K562 (cell line): ENCODE measurements around the gene CMBL. TPM values are rescaled to one million over a fixed set of nuclear protein-coding genes. Genes with fewer than 3 reads are reported as not detected.

Experiments used
- CEBPB ChIP-seq: fragments of 450-650 bp; IDR thresholded peaks from 2 replicates; pipeline ENCODE4 v1.6.1; 2016; ENCODE audit warnings: missing genetic modification characterization, missing compliant biosample characterization
- ETV5 ChIP-seq: sonication (generic); formaldehyde crosslinking; IDR thresholded peaks from 2 replicates; pipeline ENCODE4 v1.4.0; 2020; ENCODE audit warnings: low read depth, mild to moderate bottlenecking, missing genetic modification reagents
- HSF4 ChIP-seq: fragments of 250-450 bp; sonication (Bioruptor Pico); IDR thresholded peaks from 2 replicates; pipeline ENCODE4 v2.1.2; 2022; ENCODE audit warnings: mild to moderate bottlenecking, moderate library complexity, borderline replicate concordance
- OTX1 ChIP-seq: fragments of 450-650 bp; formaldehyde crosslinking; IDR thresholded peaks from 2 replicates; pipeline ENCODE4 v1.4.0; 2022; ENCODE audit warnings: mild to moderate bottlenecking
- PYGO2 ChIP-seq: fragments of 450-650 bp; IDR thresholded peaks from 2 replicates; pipeline ENCODE4 v1.6.1; 2016; ENCODE audit warnings: mild to moderate bottlenecking, missing genetic modification characterization, moderate library complexity, missing compliant biosample characterization
- SMAD2 ChIP-seq: fragments of 150-350 bp; IDR thresholded peaks from 2 replicates; pipeline ENCODE4 v1.6.1; 2014; ENCODE audit warnings: low read depth, mild to moderate bottlenecking, low read length
- TOE1 ChIP-seq, 2 experiments: fragments of 450-650 bp in 1 of 2; sonication (generic) in 1 of 2; formaldehyde crosslinking in 1 of 2; IDR thresholded peaks; 2 replicates each; pipeline versions ENCODE4 v1.7.1 to v1.8.0; 2016 to 2022; ENCODE audit warnings: borderline replicate concordance in 2 of 2, mild to moderate bottlenecking in 2 of 2, antibody characterized with exemption in 1 of 2, inconsistent platforms in 1 of 2, low read depth in 1 of 2, missing genetic modification reagents in 1 of 2, moderate library complexity in 1 of 2
- ZNF384 ChIP-seq: IDR thresholded peaks from 2 replicates; pipeline ENCODE4 v1.6.1; 2012; ENCODE audit warnings: low read depth, low read length, improper control_type of control experiment
- polyA plus RNA-seq, 8 experiments: library from polyadenylated mRNA; depleted of rRNA in 4 of 8; stranded (reverse) in 5 of 8; unstranded in 3 of 8; fragments of >200 nt; fragmentation: Nextera tagmentation in 2 of 8; fragmentation: Illumina TruSeq in 1 of 8; extraction: Ambion mirVana in 2 of 8; extraction: Trizol in 1 of 8; gene quantifications; 2 replicates each; pipeline versions ENCODE4 v1.2.1 to v1.2.3, GENCODE V29; 2011 to 2014; ENCODE audit warnings: inconsistent platforms in 1 of 8, missing spikeins in 1 of 8
- total RNA-seq, 7 experiments: library from RNA; depleted of rRNA in 6 of 7; stranded (reverse); fragments of >200 nt in 6 of 7; fragmentation: Illumina TruSeq in 2 of 7; extraction: Trizol in 2 of 7; gene quantifications; 2 replicates each; pipeline versions ENCODE4 v1.2.1 to v1.2.3, GENCODE V29; 2011 to 2021; ENCODE audit warnings: low replicate concordance in 1 of 7
- TF ChIP-seq, protein P1 (sequence below): fragments of 450-650 bp; IDR thresholded peaks from 2 replicates; pipeline ENCODE4 v1.6.1; 2016; ENCODE audit warnings: mild to moderate bottlenecking
- TF ChIP-seq, protein P2 (sequence below): fragments of 450-650 bp; IDR thresholded peaks from 2 replicates; pipeline ENCODE4 v1.6.1; 2016; ENCODE audit warnings: mild to moderate bottlenecking, moderate library complexity
- TF ChIP-seq, protein P3 (sequence below): sonication (generic); formaldehyde crosslinking; IDR thresholded peaks from 2 replicates; pipeline ENCODE4 v1.9.0; 2022; ENCODE audit warnings: mild to moderate bottlenecking, missing genetic modification reagents

Gene CMBL
- total and polyA plus RNA-seq, 9 of the 15 experiments (the other 6 are each of a cell fraction or from before 2014, with no cell fraction given), result 22.6 to 192 (median 71.1) TPM

DNA sequence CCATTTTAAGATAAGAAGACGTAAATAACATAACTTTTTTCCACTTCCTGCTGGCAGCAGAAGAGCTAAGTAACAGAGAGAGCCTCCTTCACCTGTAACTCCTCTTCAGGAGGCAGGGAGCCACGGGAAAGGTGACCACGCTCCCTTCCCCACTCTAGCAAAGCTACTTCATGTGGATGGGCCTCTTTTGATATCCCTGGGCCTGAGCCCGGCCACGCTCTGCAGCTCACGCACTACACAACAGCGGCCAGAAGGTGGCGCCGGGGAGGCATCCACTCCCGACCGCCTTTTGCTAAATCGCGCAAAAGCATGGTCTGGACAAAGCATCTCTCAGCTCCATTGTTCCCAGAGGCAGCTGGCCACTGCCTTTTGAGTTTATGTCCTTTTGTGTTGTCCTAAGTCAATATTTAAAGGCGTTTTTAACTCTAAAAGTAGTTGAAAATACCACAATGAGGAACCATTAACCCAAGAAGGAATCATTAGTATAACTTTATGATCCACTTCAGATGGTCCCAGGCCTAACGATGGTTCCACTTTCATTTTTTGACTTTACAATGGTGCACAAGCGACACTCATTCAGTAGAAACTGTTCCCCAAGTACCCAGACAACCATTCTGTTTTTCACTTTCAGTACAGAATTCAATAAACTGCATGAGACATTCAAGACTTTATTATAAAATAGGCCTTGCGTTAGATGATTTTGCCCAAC, 23.6 kb downstream of the CMBL start (continued):
- TF ChIP-seq, protein P1, sequence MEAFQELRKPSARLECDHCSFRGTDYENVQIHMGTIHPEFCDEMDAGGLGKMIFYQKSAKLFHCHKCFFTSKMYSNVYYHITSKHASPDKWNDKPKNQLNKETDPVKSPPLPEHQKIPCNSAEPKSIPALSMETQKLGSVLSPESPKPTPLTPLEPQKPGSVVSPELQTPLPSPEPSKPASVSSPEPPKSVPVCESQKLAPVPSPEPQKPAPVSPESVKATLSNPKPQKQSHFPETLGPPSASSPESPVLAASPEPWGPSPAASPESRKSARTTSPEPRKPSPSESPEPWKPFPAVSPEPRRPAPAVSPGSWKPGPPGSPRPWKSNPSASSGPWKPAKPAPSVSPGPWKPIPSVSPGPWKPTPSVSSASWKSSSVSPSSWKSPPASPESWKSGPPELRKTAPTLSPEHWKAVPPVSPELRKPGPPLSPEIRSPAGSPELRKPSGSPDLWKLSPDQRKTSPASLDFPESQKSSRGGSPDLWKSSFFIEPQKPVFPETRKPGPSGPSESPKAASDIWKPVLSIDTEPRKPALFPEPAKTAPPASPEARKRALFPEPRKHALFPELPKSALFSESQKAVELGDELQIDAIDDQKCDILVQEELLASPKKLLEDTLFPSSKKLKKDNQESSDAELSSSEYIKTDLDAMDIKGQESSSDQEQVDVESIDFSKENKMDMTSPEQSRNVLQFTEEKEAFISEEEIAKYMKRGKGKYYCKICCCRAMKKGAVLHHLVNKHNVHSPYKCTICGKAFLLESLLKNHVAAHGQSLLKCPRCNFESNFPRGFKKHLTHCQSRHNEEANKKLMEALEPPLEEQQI, result peak; percentile 61; the same call in 1 of the 2 replicates
- TF ChIP-seq OTX1, result peak; percentile 69; the same call in 1 of the 2 replicates
- TF ChIP-seq, protein P2, sequence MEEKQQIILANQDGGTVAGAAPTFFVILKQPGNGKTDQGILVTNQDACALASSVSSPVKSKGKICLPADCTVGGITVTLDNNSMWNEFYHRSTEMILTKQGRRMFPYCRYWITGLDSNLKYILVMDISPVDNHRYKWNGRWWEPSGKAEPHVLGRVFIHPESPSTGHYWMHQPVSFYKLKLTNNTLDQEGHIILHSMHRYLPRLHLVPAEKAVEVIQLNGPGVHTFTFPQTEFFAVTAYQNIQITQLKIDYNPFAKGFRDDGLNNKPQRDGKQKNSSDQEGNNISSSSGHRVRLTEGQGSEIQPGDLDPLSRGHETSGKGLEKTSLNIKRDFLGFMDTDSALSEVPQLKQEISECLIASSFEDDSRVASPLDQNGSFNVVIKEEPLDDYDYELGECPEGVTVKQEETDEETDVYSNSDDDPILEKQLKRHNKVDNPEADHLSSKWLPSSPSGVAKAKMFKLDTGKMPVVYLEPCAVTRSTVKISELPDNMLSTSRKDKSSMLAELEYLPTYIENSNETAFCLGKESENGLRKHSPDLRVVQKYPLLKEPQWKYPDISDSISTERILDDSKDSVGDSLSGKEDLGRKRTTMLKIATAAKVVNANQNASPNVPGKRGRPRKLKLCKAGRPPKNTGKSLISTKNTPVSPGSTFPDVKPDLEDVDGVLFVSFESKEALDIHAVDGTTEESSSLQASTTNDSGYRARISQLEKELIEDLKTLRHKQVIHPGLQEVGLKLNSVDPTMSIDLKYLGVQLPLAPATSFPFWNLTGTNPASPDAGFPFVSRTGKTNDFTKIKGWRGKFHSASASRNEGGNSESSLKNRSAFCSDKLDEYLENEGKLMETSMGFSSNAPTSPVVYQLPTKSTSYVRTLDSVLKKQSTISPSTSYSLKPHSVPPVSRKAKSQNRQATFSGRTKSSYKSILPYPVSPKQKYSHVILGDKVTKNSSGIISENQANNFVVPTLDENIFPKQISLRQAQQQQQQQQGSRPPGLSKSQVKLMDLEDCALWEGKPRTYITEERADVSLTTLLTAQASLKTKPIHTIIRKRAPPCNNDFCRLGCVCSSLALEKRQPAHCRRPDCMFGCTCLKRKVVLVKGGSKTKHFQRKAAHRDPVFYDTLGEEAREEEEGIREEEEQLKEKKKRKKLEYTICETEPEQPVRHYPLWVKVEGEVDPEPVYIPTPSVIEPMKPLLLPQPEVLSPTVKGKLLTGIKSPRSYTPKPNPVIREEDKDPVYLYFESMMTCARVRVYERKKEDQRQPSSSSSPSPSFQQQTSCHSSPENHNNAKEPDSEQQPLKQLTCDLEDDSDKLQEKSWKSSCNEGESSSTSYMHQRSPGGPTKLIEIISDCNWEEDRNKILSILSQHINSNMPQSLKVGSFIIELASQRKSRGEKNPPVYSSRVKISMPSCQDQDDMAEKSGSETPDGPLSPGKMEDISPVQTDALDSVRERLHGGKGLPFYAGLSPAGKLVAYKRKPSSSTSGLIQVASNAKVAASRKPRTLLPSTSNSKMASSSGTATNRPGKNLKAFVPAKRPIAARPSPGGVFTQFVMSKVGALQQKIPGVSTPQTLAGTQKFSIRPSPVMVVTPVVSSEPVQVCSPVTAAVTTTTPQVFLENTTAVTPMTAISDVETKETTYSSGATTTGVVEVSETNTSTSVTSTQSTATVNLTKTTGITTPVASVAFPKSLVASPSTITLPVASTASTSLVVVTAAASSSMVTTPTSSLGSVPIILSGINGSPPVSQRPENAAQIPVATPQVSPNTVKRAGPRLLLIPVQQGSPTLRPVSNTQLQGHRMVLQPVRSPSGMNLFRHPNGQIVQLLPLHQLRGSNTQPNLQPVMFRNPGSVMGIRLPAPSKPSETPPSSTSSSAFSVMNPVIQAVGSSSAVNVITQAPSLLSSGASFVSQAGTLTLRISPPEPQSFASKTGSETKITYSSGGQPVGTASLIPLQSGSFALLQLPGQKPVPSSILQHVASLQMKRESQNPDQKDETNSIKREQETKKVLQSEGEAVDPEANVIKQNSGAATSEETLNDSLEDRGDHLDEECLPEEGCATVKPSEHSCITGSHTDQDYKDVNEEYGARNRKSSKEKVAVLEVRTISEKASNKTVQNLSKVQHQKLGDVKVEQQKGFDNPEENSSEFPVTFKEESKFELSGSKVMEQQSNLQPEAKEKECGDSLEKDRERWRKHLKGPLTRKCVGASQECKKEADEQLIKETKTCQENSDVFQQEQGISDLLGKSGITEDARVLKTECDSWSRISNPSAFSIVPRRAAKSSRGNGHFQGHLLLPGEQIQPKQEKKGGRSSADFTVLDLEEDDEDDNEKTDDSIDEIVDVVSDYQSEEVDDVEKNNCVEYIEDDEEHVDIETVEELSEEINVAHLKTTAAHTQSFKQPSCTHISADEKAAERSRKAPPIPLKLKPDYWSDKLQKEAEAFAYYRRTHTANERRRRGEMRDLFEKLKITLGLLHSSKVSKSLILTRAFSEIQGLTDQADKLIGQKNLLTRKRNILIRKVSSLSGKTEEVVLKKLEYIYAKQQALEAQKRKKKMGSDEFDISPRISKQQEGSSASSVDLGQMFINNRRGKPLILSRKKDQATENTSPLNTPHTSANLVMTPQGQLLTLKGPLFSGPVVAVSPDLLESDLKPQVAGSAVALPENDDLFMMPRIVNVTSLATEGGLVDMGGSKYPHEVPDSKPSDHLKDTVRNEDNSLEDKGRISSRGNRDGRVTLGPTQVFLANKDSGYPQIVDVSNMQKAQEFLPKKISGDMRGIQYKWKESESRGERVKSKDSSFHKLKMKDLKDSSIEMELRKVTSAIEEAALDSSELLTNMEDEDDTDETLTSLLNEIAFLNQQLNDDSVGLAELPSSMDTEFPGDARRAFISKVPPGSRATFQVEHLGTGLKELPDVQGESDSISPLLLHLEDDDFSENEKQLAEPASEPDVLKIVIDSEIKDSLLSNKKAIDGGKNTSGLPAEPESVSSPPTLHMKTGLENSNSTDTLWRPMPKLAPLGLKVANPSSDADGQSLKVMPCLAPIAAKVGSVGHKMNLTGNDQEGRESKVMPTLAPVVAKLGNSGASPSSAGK, result peak; percentile 48; the same call in 1 of the 2 replicates
- TF ChIP-seq HSF4, result no peak
- no peak for TF ChIP-seq ETV5 (CRISPR knock-in tag)
- TF ChIP-seq SMAD2, result no peak
- no peak for TF ChIP-seq PYGO2
- TF ChIP-seq, protein P3, sequence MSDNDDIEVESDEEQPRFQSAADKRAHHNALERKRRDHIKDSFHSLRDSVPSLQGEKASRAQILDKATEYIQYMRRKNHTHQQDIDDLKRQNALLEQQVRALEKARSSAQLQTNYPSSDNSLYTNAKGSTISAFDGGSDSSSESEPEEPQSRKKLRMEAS (CRISPR knock-in tag), result peak; percentile 74
- TF ChIP-seq TOE1 (IDR thresholded peaks at IDR 0.05; ENCODE audit: borderline replicate concordance), result peak; percentile 35; the same call in 1 of the 2 replicates
- no peak for TF ChIP-seq TOE1 (CRISPR knock-in tag; IDR thresholded peaks at IDR 0.05; ENCODE audit: borderline replicate concordance, low read depth)
- no peak for TF ChIP-seq CEBPB (tag)
- TF ChIP-seq ZNF384, result peak; percentile 42; the same call in 1 of the 2 replicates
